GM13977 (cell line): ENCODE data around the gene GALNS.

Source experiments
- DNase-seq: peaks from one replicate; pipeline ENCODE4 v3.0.0; 2012; ENCODE audit warnings: low spot score
- CTCF ChIP-seq: IDR thresholded peaks from 2 replicates; pipeline ENCODE4 v1.5.1; 2012; ENCODE audit warnings: mild to moderate bottlenecking, control low read depth; ENCODE audit not compliant: insufficient read depth; ENCODE audit errors: extremely low read depth, missing control alignments
- in situ Hi-C: fragments of 300-500 bp; cut with MboI; formaldehyde crosslinking; loops from one replicate; pipeline ENCODE4 v1.12.0; 2022; ENCODE audit warnings: low sequenced_read_pairs, low pct_unique_long_range_greater_than_20kb, mixed read lengths, inconsistent platforms; ENCODE audit not compliant: unreplicated experiment

GALNS gene

GRCh38 chr16:88805340-88805715 is 51.4 kb downstream of the GALNS start:
- in situ Hi-C loops, result loop anchor here (10.0 kb wide), 1 partner anchor 409 kb away; the partner anchor contains the start of gene ZNF778
- TF ChIP-seq CTCF, result no peak
- no peak for DNase-seq

GRCh38 chr16:88804552-88805339 is 52.0 kb downstream of the GALNS start:
- TF ChIP-seq CTCF, result no peak
- DNase-seq, result peak; percentile 70
- in situ Hi-C loops, result loop anchor here (10.0 kb wide), 1 partner anchor 410 kb away; the partner anchor contains the start of gene ZNF778

GRCh38 chr16:88804173-88804551 is 52.6 kb downstream of the GALNS start:
- DNase-seq, result no peak
- in situ Hi-C loops, result loop anchor here (10.0 kb wide), 1 partner anchor 411 kb away; the partner anchor contains the start of gene ZNF778
- no peak for TF ChIP-seq CTCF

- in situ Hi-C loops, result loop anchor here (10.0 kb wide), 1 partner anchor 411 kb away; the partner anchor contains the start of gene ZNF778
- TF ChIP-seq CTCF, result no peak
- peak; percentile 100 for DNase-seq
Measured at GRCh38 chr16:88803264-88803987, 53.3 kb downstream of the GALNS start, which contains the start of gene CDT1. CDT1 (plus strand) TSS chr16:88803789; CDS start chr16:88803832, 43 bp downstream.

- no peak for DNase-seq
- in situ Hi-C loops, result loop anchor here (10.0 kb wide), 1 partner anchor 415 kb away; the partner anchor contains the start of gene ZNF778
- TF ChIP-seq CTCF, result no peak
Measured at GRCh38 chr16:88800277-88800592, 56.5 kb downstream of the GALNS start.

GRCh38 chr16:88799569-88800276 is 57.0 kb downstream of the GALNS start:
- in situ Hi-C loops, result loop anchor here (10.0 kb wide), 1 partner anchor 415 kb away; the partner anchor contains the start of gene ZNF778
- no peak for TF ChIP-seq CTCF
- no peak for DNase-seq
